HG03571 (cell line): Measurements from ENCODE around the gene CCDC158.
"Not testable (repeated sequence)": the region's sequence is repeated elsewhere in the genome, so short reads cannot be mapped to it uniquely, and the experiment has no call there.

Experiments used
- ATAC-seq: cut with Tn5 transposase; IDR thresholded peaks from one replicate; pipeline ENCODE4 v1.9.1; 2021; ENCODE audit not compliant: unreplicated experiment

Gene CCDC158

GRCh38 chr4:76282941-76283689 is 137.8 kb downstream of the CCDC158 start:
- no peak for ATAC-seq

GRCh38 chr4:76281594-76281993 is 139.3 kb downstream of the CCDC158 start:
- ATAC-seq: not testable (repeated sequence)

GRCh38 chr4:76280488-76281441 is 140.2 kb downstream of the CCDC158 start:
- no peak for ATAC-seq

- ATAC-seq: no peak
Measured at GRCh38 chr4:76279462-76279861, 141.5 kb downstream of the CCDC158 start.

- ATAC-seq: no peak
Measured at GRCh38 chr4:76278583-76278982, 142.4 kb downstream of the CCDC158 start.

GRCh38 chr4:76277667-76278066 is 143.3 kb downstream of the CCDC158 start:
- ATAC-seq: no peak

GRCh38 chr4:76276813-76277212 is 144.1 kb downstream of the CCDC158 start:
- no peak for ATAC-seq

- no peak for ATAC-seq
Measured at GRCh38 chr4:76275486-76276124, 145.3 kb downstream of the CCDC158 start.

- no peak for ATAC-seq
Measured at GRCh38 chr4:76272999-76273398, 147.9 kb downstream of the CCDC158 start.

GRCh38 chr4:76272582-76272981 is 148.4 kb downstream of the CCDC158 start:
- ATAC-seq: no peak

GRCh38 chr4:76272073-76272472 is 148.9 kb downstream of the CCDC158 start:
- ATAC-seq: no peak

GRCh38 chr4:76271248-76271647 is 149.7 kb downstream of the CCDC158 start:
- no peak for ATAC-seq

- no peak for ATAC-seq
Measured at GRCh38 chr4:76270244-76271175, 150.4 kb downstream of the CCDC158 start.

- no peak for ATAC-seq
Measured at GRCh38 chr4:76267811-76268210, 153.1 kb downstream of the CCDC158 start.

- no peak for ATAC-seq
Measured at GRCh38 chr4:76266627-76267026, 154.3 kb downstream of the CCDC158 start.

- ATAC-seq: no peak
Measured at GRCh38 chr4:76265631-76266218, 155.2 kb downstream of the CCDC158 start.
